Measurements from ENCODE around the gene BICRA.
"Not testable (repeated sequence)": the region's sequence is repeated elsewhere in the genome, so short reads cannot be mapped to it uniquely, and the experiment has no call there.

The BICRA gene

DNA sequence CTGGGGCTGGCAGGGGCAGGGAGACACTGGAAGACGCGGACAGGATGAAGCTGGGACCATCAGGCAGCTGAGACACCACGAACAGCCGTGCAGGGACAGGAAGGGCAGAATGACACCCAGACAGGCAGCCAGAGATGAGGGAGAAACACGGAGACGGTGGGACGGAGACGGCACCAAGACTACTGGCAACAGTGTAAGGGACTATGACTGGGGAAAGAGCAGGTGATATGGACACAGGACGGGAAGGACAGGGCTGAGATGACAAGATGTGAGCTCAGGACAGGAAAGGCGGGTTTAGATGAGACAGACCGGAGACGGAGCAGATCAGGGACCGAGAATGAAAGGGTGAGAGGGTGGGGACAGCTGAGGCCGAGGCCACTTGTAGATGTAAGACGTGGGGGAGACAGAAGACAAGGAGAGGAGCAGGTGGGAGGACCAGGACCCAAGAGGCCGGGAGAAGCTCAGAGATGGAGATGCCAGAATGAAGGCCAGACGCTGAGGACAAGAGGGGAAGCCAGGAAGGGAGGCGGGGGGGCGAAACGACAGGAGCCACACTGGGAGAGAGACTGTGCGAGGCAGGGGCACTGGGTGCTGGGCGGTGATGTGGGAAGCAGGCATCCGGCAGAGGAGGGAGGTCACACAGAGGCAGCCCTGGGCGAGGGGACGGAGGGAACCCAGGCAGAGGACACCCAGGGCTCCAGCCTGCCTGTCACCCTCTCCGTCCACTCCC is 86.8 kb downstream of the BICRA start:
- no peak for DNase-seq

DNA sequence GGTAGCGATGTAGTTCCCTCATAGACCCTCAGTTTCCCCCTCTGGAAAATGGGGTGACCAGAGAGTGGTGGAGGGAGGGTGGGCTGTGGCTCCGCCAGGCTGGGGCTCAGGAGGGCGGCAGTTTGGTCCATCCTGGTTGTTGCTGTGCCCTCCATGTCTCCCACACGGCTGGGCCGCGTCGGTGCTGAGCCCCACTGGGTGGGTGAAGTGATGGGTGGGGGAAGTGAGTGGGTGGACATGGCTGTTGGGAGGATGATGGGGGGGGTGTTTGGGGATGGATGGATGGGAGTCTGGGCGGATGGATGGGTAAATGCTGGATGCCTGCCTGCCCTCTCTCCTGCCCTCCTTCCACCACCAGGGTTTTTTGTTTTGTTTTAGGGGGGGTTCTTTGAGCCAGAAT is 87.7 kb downstream of the BICRA start:
- no peak for DNase-seq

DNA sequence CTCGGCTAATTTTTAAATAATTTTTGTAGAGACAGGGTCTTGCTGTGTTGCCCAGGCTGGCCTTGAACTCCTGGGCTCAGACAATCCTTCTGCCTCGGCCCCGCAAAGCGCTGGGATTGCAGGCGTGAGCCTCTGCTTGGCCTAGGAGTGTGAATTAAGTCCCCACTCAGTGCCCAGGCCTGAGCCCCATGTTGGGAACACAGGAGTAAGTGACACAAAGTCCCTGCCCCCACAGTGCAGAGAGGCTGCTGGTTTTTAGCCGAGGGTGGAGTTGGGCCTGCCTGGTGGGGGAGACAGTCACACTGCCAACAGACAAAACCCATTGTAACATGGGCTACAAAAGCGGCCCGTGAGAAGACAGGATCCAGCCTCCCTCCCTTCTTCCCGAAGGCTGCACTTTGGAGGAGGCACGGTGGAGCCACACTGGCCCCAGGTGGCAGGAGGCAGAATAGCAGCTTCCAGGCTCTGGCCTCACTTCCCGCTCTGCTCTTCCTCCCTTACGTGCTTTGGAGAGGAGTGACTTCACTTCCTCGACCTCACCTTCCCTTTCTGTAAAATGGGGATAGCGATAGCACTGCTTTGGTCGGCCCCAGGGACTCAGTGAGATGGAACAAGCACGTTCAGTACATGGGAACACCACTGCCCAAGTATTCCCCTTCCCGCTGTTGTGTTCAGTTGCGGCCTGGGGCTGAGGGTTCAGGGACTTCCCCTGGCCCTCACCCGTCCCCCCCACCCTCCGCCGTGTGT is 89.1 kb downstream of the BICRA start:
- peak; percentile 61 for DNase-seq

DNA sequence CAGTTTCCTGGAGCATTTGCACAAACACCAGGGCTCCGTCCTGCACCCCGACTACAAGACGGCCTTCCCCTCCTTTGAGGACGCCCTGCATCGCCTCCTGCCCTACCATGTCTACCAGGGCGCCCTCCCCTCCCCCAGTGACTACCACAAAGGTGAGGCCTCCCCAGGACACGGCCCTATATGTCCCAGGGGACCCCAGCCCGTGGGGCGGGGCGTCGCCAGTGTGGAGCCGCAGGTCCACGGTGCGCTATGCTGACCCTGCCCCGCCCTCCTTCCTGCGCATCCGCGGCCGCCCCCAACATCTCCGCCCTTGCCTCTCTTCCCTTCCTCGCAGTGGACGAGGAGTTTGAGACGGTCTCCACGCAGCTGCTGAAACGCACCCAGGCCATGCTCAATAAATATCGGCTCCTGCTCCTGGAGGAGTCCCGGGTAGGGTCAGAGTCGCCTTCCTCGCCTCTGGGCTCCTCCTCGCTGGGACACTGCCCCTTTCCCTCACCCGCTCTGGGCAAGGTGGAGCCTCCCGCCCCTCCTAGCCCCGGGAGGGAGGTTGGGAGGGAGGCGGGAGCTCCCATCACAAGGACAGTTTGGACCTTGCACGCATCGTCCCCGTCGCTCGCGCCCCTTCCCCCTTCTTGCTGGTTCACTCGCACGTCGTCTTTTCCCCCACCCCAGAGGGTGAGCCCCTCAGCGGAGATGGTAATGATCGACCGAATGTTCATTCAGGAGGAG is 89.9 kb downstream of the BICRA start:
- no peak for DNase-seq

DNA sequence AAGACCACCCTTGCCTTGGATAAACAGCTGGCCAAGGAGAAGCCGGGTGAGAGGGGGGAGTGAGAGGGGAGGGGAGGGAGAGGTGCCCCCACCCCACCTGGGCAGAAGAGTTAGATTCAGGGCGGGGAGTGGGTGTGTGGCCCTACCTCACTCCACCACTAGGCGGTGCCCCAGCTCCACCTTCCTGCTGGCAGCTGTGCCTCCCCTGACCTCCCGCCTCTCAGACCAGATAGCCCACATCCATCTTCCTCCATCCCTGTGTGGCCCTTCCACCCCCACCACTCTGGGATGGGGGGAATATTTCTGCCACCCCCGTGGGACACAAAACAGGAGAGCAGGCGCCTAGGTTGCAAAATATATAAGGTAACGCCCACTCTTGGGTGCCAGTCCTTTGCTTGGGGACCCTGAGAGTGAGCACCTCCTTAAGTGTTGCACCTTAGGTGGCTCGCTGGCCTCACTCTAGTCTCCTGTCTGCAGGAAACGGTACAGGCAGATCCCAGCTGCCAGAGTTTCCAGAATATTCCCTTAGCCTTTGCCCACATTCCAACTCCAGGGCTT is 90.5 kb downstream of the BICRA start:
- no peak for DNase-seq

DNA sequence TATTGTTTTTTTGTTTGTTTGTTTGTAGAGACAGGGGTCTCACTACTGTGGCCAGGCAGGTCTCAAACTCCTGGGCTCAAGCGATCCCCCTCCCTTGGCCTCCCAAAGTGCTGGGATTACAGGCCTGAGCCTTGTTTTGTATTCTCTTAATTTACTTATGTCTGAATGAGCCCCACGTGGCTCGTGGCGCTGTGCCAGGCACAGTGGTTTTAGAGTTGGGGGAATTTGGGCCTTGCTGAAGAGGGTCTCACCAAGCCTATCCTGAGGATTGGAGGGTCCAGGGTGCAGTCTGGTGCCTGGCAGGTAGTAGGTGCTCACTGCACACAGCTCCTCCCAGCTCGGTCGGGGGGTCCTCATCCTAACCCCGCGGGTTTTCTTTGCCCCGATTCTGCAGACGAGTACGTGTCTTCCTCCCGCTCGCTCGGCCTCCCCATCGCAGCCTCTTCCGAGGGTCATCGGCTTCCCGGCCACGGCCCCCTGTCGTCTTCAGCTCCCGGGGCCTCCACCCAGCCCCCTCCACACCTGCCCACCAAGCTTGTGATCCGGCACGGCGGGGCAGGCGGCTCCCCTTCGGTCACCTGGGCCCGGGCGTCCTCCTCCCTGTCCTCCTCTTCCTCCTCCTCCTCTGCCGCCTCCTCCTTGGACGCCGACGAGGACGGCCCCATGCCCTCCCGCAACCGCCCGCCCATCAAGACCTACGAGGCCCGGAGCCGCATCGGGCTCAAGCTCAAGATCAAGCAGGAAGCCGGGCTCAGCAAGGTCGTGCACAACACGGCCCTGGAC is 92.2 kb downstream of the BICRA start:
- no peak for DNase-seq

DNA sequence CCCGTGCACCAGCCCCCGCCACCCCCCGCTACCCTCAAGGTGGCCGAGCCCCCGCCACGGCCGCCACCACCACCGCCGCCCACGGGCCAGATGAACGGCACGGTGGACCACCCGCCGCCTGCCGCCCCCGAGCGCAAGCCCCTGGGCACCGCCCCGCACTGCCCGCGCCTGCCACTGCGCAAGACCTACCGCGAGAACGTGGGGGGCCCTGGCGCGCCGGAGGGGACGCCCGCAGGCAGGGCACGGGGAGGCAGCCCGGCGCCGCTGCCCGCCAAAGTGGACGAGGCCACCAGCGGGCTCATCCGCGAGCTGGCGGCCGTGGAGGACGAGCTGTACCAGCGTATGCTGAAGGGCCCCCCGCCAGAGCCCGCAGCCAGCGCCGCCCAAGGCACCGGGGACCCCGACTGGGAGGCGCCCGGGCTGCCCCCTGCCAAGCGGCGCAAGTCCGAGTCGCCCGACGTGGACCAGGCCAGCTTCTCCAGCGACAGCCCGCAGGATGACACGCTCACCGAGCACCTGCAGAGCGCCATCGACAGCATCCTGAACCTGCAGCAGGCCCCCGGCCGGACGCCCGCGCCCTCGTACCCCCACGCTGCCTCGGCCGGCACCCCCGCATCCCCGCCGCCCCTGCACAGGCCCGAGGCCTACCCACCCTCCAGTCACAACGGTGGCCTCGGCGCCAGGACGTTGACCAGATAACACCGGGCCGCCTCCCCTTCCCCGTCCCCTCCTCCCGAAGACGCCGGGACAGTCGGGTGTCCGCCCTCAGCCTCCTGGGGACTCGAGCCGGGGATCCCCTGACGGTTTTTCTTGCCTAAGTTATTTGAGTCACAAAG is 93.0 kb downstream of the BICRA start:
- no peak for DNase-seq

DNA sequence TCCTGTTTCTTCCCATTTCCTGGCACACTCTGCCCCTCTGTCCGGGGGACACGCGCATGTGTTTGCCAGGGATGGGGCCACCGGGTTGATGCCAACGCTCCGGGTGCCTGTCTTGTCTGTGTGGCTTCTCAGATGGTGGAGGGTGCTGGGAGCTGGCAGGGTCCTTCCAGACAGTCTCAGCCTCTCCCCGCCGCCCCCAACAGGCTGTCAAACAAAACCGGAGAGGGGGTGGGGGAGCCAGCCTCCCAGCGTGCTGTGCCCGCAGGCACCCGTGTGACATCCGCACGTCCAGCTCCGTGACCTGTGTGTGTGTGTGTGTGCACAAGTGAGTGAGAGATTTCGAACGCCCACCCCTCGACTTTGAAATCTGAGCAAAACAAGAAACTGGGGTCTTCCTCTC is 93.7 kb downstream of the BICRA start:
- DNase-seq = no peak

DNA sequence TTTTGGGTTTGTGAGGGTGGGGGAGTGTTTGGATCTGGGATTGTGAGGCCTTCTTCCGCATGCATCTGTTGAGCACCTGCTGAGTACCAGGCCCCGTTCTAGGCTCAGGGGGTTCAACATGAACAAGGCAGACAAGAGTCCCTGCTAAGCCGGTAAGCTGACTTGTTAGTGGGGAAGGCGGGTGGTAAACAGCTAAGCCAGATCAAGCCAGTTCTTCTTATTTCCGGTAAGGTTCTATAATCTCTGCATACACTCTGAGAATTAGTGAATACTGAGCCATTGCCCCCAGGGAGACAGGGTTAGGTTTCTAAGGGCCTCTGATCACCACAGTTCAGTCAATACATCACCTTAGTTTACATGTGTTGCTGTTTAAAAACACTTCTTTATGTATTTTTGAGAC is 94.4 kb downstream of the BICRA start:
- DNase-seq = no peak

DNA sequence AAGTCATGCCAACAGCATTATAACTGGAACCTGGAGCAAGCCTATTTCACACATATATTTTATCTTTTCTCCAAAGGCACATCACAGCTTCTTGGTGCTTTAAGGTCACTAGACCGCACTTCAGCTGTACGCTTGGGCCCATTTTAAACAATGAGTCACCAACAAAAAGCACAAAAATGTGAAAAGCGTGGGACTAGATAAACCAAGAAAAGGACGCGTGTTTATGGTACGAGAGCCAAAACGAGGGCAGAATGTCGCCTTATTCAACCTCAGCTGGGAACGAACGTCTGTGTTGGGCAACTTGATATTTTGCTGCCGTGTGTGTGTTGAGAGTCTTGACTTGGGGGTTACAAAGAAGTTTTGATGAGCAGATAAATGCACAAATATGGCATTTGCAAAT is 95.1 kb downstream of the BICRA start:
- DNase-seq = no peak

DNA sequence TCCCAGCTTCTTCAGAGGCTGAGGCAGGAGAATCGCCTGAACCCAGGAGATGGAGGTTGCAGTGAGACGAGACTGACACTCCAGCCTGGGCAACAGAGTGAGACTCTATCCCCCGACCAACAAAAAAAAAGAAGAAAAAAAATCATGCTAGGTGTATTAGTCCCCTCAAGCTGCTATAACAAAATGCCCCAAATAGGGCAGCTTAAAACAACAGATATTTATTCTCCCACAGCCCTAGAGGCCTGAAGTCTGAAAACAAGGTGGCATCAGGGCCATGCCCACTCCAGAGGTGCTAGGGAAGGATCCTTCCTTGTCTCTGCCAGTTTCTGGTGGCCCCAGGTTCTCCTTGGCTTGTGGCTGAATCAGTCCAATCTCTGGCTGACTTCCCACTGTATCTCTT is 95.7 kb downstream of the BICRA start:
- no peak for DNase-seq

DNA sequence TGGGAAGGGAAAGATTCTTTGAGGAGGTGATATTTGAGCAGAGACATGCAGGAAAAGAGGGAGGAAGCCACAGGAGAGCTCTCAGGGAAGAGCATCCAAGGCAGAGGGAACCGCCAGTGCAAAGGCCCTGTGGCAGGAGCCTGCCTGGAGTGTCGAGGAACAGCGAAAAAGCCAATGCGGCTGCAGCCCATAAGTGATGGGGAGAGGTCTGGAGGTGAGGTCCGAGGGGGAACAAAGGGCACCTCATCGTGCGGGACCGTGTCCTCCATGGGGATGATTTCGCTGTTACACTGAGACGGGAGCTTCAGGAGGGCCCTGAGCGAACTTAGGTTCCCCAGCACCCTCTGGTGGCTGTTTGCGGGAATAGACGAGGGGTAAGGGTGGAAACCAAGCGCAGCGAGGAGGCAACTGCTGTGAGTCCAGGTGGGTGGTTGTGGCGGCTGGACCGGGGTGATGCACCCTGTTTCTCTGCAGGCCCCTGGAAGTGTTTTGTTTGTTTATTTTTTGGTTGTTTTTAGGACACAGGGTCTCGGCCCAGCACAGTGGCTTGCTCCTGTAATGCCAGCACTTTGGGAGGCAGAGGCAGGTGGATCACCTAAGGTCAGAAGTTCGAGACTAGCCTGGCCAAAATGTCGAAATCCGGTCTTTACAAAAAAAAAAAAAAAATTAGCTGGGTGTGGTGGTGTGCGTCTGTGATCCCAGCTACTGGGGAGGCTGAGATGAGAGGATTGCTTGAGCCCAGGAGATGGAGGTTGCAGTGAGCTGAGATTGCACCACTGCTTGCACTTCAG is 98.4 kb downstream of the BICRA start:
- peak; percentile 36 for DNase-seq

DNA sequence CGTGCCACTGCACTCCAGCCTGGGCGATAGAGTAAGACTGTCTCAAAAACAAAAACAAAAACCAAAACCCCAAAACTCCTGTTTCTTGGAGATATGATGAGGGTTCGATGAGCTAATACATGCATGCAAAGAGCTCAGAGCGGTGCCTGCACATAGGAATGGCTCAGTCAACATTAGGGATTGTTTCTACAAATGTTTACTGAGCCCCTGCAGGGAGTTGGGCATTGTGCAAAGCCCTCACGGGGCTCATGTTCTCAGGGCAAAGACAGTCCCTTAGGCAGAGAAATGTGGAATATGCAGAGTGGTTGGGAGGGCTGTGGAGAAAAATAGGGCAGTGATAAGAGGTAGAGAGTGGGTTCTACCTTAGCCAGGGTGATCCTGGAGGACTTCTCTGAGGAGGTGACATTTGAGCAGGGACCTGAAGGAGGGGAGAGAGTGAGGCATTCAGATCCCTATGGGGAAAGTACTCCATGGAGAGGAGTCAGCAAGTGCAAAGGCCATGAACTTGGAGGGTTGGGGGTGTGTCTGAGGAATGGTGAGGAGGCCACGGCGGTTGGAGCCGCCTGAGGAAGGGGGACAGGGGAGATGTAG is 102.8 kb downstream of the BICRA start:
- no peak for DNase-seq

DNA sequence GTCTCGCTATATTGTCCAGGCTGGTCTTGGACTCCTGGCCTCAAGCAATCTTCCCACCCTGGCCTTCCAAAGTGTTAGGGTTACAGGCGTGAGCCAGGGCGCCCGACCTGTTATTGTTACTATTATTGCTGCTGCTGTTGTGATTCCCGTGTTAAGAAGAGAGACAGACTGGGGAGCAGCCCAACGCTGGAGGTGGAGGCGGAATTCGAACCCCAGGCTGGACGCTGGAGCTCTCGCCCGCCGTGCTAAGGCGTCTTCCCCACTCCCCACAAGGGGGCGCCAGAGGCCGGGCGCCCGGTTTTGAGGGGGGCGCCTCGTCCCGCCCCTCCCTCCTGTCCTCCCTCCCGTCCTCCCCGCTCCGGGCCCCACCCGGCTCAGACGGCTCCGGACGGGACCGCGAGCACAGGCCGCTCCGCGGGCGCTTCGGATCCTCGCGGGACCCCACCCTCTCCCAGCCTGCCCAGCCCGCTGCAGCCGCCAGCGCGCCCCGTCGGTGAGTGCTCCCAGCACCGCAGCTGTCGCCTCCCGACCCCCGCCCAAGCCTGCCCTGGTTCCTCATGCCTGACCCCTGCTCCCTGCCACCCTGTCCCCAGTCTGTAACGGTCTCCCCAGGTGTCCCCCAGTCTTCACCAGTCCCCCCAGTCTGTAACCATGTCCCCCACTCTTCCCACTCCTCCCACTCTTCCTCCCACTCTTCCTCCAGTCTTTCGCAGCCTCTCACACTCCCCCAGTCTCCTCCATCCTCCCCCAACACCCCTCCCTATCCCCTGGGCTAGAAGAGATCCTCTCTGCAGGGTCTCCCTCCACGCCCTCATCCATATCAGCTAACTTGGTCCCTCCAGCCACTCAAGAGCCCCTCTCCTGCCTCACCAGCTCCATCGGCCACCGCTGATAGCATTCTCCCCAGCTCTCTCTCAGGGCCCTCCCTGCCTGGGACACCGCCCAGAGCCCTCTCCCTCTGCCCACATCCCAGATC is 104.4 kb downstream of the BICRA start, which contains the start of gene EHD2:
EHD2 (plus strand) TSS at position 377 of the 976 bp plus-strand sequence. CDS start 3,191 bp downstream, outside the sequence.
- no peak for DNase-seq

DNA sequence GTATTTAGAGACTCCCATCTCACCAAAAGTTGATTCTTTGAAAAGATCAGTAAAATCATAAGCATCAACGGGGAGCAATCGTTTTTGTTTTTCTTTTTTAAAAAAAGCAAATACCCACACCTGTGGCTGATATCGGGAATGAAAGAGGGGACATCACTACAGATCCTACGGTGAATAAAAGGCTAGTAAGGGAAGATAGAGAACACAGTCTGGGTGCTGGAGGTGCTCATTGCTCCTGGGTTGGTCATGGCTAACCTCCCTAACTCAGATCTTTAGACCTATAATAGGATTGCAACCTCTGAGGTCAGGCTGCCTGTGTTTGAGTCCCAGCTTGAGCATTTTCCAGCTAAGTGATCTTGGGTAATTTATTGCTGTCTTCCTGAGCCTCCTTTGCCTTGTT is 105.4 kb downstream of the BICRA start:
- no peak for DNase-seq

DNA sequence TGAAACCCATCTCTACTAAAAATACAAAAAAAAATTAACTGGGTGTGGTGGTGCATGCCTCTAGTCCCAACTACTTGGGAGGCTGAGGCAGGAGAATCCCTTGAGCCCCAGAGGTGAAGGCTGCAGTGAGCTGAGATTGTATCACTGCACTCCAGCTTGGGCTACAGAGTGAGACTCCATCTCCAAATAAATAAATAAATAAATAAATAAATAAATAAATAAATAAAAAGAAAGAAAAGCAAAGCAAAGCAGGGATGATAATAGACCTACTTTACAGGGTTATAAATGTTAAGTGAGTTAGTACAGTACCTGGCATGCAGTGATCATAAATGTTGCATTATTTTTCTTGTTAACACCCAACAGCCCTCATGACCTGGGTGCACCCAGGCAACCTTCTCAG is 105.9 kb downstream of the BICRA start:
- DNase-seq = not testable (repeated sequence)

DNA sequence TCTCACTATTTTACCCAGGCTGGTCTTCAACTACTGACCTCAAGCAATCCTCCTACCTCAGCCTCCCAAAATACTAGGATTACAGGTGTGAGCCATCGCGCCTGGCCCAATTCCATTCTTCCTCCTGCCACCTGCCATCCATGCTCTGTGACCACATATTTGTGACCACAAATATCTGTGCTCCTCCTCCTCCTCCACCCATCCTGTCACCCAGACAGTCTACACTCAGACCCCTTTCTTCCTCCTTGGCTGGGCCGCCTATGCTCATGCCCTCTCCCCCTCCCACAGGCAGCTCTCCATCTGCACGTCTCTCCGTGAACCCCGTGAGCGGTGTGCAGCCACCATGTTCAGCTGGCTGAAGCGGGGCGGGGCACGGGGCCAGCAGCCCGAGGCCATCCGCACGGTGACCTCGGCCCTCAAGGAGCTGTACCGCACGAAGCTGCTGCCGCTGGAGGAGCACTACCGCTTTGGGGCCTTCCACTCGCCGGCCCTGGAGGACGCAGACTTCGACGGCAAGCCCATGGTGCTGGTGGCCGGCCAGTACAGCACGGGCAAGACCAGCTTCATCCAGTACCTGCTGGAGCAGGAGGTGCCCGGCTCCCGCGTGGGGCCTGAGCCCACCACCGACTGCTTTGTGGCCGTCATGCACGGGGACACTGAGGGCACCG is 107.5 kb downstream of the BICRA start:
- no peak for DNase-seq

DNA sequence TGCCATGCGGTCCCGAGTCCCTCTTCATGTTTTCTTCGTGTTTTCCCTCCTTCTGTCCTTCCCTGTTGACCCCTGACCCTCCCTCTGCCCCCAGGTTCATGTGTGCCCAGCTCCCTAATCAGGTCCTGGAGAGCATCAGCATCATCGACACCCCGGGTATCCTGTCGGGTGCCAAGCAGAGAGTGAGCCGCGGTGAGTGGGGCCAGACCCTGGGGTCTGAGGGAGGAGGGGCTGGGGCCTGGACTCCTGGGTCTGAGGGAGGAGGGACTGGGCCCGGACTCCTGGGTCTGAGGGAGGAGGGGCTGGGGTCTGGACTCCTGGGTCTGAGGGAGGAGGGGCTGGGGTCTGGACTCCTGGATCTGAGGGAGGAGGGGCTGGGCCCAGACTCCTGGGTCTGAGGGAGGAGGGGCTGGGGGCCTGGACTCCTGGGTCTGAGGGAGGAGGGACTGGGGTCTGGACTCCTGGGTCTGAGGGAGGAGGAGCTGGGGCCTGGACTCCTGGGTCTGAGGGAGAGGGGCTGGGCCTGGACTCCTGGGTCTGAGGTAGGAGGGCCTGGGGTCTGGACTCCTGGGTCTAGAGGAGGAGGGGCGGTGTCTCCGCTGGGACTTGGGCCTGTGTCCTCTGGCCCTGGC is 109.6 kb downstream of the BICRA start:
- not testable (repeated sequence) for DNase-seq
